Activated naive CD4-positive, alpha-beta T cell treated with Interleukin-2 at 50 U/mL for 16 hours (primary cell): Measurements from ENCODE around the gene CFAP74.
A peak's percentile ranks its signal among the peaks of the same experiment; 100 is the strongest.
"Not testable (repeated sequence)": the region's sequence is repeated elsewhere in the genome, so short reads cannot be mapped to it uniquely, and the experiment has no call there.

ENCODE experiments used
- DNase-seq: peaks from one replicate; pipeline ENCODE4 v3.0.0-alpha.2; 2020

CFAP74 gene

GRCh38 chr1:1946540-1946939 lies 57.0 kb downstream of the CFAP74 start:
- DNase-seq, result no peak

DNA sequence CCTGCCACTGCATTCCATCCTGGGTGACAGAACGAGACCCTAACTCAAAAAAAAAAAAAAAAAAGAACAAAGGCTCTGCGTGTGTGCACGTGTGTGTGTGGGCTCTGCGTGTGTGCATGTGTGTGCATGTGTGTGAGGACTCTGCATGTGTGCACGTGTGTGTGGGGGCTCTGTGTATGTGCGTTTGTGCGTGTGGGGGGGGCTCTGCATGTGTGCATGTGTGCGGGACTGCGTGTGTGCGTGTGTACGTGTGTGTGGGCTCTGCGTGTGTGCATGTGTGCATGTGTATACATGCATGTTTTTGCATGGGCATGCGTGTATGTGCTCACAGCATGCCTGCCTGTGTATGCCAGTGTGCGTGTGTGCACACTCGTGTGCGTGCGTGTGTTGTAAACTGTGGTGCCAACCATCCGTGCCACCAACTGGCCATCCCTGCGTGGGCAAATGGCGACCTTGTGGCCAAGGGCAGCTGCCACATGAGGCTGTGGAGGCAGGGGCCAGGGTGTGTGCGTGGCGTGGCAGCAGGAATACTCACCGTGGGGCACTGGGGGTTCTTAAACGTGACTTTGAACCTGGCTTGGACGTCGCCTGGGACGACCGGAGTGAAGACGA lies 57.7 kb downstream of the CFAP74 start:
- no peak for DNase-seq

DNA sequence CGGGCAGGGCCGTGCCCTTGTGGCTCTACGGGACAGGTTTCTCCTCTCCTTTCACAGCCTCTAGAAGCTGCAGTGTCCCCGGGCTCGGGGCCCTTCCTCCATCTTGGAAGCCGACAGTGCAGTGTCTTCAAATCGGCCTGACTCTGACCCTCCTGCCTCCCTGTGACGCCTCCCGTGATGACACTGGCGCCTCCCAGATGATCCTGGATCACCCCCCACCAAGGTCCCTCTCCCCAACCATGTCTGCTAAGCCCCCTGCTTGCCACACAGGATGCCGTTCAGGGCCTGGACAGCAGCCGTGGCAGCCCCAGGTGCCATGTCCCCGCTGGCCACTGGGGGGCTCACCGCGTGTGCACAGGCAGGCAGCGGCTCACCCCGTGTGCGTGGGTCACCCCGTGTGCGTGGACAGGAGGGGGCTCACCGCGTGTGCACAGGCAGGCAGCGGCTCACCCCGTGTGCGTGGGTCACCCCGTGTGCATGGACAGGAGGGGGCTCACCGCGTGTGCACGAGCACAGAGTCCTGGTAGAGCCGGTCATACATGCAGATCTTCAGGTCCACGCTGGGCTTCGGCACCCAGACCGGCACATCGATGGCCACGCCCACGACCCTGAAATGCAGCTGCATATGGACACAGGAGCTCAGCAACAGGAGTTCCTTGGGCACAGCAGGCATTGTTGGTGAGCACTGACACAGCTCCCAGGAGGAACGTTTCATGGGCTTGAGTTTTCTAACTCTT lies 59.6 kb downstream of the CFAP74 start:
- peak; percentile 69 for DNase-seq

GRCh38 chr1:1942753-1943656 lies 60.6 kb downstream of the CFAP74 start:
- no peak for DNase-seq

GRCh38 chr1:1941868-1942752 lies 61.5 kb downstream of the CFAP74 start:
- DNase-seq, result no peak

DNA sequence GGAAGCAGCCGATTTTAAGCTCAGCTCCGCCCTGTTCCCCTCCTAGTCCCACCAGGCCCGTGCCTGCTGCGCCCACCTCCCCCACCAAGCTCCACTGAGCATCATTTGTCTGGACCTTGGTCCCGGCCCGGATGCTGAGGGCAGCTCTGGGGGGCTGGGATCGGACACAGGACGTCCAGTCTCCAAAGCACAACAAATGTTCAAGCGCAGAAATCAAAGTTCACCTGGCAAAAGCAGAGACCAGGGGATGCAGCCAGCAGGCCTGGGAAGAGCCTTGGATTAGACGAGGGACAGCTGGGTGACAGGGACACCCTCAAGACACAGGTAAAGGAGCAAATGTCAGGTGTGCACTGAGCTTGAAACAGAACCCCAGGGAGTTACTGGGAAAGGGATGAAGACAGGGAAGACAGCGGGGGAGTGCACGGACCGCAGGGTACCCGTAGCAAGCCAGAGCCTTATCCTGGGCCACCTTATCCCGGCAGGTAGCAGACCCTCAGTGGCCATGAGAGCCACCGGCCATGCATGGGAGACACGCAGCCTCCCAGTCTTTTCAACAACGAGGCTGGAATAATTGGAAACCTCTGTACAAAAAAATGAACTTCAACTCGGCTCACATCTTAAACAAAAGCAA lies 62.3 kb downstream of the CFAP74 start:
- DNase-seq, result no peak

GRCh38 chr1:1940123-1940425 lies 63.5 kb downstream of the CFAP74 start:
- no peak for DNase-seq

DNA sequence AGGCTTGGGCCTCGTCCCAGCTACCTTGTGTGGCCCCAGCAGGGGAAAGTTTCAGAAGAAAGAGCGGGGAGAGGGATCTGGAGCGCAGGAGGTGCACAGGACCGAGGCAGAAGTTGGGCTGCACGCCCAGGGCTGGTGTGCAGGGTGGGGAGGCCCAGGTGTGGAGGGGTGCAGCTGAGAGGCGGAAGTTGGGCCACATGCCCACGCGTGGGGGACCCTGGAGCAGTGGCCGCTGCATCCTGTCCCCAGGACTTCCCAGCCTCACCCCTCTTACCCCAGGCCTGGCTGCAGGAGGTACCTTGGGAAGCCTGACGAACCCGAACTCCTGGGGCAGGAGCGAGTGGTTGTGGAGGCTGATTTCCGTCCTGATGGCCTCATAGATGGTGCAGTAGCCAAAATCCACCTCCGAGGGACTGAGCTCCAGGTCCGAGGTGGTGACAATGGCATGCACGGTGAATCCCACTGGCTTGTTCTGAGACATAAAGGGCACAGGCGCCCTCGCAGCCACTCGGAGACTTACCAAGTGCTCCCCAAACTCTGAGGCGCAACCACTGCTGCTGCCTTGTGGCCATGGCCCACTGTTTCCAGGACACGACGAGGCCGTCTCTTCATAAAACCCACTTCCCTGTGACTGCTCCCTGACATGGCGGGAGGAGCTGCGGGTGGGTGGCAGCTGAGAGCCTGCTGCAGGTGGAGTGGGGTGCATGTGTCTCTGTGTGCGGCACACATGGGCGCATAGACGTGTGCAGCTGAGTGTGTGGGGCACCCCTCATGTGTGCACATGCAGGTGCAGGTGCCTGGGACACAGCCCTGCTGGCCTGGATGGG lies 64.1 kb downstream of the CFAP74 start:
- no peak for DNase-seq

- no peak for DNase-seq
These were observed 64.8 kb downstream of the CFAP74 start for GRCh38 chr1:1938613-1939295.

GRCh38 chr1:1938276-1938573 lies 65.4 kb downstream of the CFAP74 start:
- no peak for DNase-seq

- DNase-seq, result no peak
These were observed 65.9 kb downstream of the CFAP74 start for GRCh38 chr1:1937549-1938275.

DNA sequence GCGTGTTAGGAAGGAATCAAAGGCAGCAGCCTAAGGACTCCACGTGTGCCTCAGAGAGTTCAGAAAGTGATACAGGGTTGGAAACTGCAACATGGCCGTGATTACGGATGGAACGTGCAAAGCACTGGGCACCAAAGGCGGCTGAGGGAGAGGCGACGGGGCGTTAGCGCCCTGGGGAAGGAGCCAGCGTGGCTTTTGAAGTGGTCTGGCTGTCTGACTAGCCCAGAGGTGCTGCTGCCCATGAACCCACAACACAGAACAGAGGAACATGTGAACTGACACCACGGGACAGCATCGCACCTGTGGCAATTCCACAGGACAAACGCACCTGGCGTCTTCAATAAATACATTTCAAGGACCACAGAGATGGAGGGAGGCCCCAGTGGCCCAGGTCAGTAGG lies 66.5 kb downstream of the CFAP74 start:
- no peak for DNase-seq

- DNase-seq, result not testable (repeated sequence)
These were observed 68.7 kb downstream of the CFAP74 start for GRCh38 chr1:1934848-1935247.

DNA sequence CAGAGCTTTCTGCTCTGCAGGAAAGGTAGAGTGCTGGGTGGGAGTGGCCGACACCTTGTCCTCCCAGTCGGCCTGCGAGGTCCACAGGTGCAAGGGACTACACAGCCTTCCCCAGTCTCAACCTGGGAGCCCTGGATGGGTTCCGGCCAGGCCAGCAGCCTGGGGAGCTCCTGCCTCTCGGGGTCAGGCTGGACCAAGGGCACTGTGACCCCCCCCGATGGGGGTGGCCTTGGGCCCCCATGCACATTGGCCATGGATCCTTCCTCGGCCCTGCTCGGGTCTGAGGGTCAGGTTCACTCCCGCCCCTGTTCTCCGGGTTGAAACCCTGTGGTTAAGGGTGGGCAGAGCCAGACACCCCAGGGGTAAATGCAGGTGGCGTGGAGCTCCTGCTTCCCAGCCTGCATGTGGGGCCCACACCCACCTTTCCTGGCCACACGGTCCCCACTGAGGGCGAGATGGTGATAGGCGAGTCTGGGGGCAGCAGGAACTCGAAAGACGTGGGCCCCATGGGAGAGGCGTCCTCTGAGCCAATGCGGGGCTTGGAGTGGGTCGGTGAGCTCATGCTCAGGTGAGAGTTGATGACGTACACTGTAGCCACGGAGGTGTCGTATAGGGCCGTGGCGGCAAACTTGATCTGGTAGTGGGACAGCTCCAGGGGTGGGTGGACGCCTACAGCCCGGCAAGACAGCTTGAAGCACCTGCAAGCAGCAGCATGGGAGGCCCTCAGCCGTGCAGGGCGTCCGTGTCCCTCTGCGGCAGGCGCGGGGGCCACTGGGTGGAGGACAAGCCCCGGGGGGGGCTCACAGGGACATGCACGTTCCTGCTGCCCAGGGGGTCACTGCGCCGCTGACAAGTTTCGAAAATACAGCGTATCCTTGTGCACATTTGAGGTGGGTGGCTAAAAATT lies 73.7 kb downstream of the CFAP74 start:
- DNase-seq, result no peak

DNA sequence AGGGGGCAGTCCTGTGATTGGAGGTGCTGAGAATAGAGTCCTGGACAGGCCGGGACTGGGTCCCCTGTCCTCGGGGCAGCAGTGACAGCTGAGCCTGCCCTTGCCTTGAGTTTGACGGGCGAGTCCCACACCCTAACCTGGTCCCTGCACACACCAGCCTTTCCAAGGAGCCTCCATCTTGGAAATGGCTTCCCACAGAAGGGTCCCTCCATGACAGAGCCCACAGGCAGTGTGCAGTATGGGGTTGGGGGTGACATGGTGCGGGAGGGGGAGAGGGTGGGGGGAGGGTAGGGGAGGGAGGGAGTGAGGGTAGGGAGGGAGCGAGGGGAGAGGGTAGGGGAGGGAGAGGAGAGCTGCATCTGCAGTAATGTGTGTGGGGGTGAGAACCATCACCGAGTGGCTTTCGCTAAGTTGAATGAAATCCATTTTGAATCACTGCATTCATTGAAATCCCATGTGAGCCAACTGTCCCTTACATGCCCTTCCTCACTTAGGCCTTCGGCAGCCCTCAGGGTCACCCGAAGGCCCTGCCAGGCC lies 74.4 kb downstream of the CFAP74 start:
- DNase-seq, result no peak

DNA sequence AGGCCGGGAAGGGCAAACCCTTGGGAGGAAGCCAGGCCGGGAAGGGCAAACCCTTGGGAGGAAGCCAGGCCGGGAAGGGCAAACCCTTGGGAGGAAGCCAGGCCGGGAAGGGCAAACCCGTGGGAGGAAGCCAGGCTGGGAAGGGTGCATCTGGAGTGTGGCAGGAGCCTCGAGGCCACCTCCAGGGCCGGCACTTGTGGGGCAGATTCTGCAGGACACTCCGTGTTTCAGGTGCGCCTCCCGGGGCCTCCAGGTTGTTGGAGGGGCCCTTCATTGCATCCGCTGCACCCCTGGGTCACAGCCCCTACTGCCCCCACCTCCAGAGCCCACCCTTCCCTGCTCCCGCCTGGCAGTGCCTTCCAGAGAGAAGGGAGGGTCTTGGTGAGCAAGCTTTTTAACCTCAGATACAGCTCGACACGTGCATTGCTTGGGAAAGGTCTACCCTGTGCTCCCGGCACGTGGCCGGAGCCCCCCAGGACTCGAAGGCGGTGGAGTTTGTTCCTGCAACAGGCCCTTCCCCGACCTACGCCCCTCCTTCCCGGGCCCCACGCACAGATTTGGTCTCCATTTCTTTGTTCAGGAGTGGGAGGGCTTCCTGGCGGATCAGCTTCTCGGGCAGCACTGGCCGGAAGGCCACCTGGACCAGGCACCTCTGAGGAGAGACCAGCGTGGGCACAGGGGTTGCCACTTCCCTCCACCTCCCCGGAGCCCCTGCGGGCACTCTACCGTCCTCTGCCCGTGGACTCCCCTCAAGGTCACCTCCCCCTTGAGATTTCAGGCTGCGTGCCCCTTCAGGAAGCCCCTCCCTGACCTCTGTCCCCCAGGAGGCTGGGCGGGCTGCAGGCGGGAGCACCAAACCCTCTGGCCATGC lies 75.1 kb downstream of the CFAP74 start:
- DNase-seq, result no peak

- no peak for DNase-seq
These were observed 75.8 kb downstream of the CFAP74 start for GRCh38 chr1:1927751-1928150.
